Measurements from ENCODE around the gene IQCN.
"Not testable (repeated sequence)": the region's sequence is repeated elsewhere in the genome, so short reads cannot be mapped to it uniquely, and the experiment has no call there.

- TF ChIP-seq CTCF (IDR thresholded peaks at IDR 0.05; ENCODE audit: low read depth, low read length, poor library complexity, severe bottlenecking); EZH2phosphoT487 (IDR thresholded peaks at IDR 0.05; ENCODE audit: borderline replicate concordance, low read length): not testable (repeated sequence)
Measured at GRCh38 chr19:18209912-18210311, 64.3 kb downstream of the IQCN start.
